AG04450 (cell line): ENCODE results near the gene CDK17. TPM values are rescaled to one million over a fixed set of nuclear protein-coding genes. Genes with fewer than 3 reads are reported as not detected.
A peak's percentile ranks its signal among the peaks of the same experiment; 100 is the strongest.
"Not testable (repeated sequence)": the region's sequence is repeated elsewhere in the genome, so short reads cannot be mapped to it uniquely, and the experiment has no call there.

Experiments
- CTCF ChIA-PET: fragments of 300-600, 350-600 bp; formaldehyde crosslinking; extraction: SDS; loops from one replicate; lab custom pipeline; 2022; ENCODE audit warnings: antibody characterized with exemption, inconsistent platforms; lab: Charles Lee
- POLR2A ChIA-PET: fragments of 350-600 bp; formaldehyde crosslinking; extraction: SDS; loops from one replicate; lab custom pipeline; 2021; ENCODE audit warnings: antibody characterized with exemption, inconsistent platforms; lab: Yijun Ruan, JAX
- DNase-seq: peaks from one replicate; pipeline ENCODE4 v3.0.0-alpha.2; 2011; ENCODE audit warnings: low read depth, low spot score
- H3K27ac ChIP-seq: one replicate; pipeline ENCODE4 v1.5.1; 2012; ENCODE audit warnings: low read depth, low read length, control low read depth
- H3K27me3 ChIP-seq: one replicate; pipeline ENCODE4 v1.6.0; 2012; ENCODE audit warnings: low read length; ENCODE audit not compliant: control insufficient read depth, insufficient read depth
- H3K4me3 ChIP-seq: 2 replicates; pipeline ENCODE4 v1.5.1; 2011; ENCODE audit warnings: mild to moderate bottlenecking, low read depth, low read length, control low read depth
- H3K9me3 ChIP-seq: 2 replicates; pipeline ENCODE4 v1.5.1; 2012; ENCODE audit warnings: low read length; ENCODE audit not compliant: control insufficient read depth, insufficient read depth
- polyA plus RNA-seq: library from polyadenylated mRNA; depleted of rRNA; stranded (reverse); fragments of >200 nt; gene quantifications from 2 replicates; pipeline ENCODE4 v1.2.3, GENCODE V29; 2011
- TF ChIP-seq, protein P1 (sequence below): IDR thresholded peaks from 2 replicates; pipeline ENCODE4 v1.5.1; 2011; ENCODE audit warnings: low read depth, low read length, control low read depth, inconsistent platforms

Gene CDK17
- polyA plus RNA-seq, 1 experiment = 67.8 TPM

DNA sequence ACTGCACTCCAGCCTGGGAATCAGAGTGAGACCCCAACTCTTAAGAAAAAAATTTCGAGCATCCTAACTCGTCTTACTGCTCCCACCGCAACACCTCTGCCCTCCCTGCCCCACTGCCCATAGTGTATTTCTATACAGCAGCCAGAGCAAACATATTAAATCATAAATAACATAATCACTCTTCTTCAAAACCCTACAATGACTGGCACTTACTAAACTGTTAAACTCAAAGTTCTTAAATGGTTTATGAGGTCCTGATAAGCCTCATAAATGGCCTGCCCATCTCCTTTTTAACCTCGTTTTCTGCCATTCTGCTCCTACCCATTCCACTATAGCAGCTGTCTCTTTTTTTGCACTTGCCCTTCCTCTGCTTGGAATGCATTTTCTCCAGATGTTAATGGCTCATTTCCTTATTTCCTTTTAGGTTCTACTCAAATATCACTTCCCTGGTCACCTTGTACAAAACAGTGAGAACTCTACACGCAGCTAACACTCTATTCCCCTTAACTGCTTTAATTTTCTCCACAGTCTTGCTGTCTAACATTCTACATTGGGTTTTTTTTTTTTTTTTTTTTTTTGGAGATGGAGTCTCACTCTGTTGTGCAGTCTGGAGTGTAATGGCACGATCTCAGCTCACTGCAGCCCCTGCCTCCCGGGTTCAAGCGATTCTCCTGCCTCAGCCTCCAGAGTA is 45.2 kb downstream of the CDK17 start:
- Histone ChIP-seq H3K4me3 (no peak overlapping the region), H3K27me3 (no peaks in the 10 kb centered on the region), H3K9me3 (no peaks in the 10 kb centered on the region), H3K27ac (peak overlapping the region; percentile 22)
- TF ChIP-seq, protein P1, sequence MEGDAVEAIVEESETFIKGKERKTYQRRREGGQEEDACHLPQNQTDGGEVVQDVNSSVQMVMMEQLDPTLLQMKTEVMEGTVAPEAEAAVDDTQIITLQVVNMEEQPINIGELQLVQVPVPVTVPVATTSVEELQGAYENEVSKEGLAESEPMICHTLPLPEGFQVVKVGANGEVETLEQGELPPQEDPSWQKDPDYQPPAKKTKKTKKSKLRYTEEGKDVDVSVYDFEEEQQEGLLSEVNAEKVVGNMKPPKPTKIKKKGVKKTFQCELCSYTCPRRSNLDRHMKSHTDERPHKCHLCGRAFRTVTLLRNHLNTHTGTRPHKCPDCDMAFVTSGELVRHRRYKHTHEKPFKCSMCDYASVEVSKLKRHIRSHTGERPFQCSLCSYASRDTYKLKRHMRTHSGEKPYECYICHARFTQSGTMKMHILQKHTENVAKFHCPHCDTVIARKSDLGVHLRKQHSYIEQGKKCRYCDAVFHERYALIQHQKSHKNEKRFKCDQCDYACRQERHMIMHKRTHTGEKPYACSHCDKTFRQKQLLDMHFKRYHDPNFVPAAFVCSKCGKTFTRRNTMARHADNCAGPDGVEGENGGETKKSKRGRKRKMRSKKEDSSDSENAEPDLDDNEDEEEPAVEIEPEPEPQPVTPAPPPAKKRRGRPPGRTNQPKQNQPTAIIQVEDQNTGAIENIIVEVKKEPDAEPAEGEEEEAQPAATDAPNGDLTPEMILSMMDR = no peak
- ChIA-PET CTCF (no interaction called here), POLR2A (no interaction called here)
- no peak for DNase-seq

DNA sequence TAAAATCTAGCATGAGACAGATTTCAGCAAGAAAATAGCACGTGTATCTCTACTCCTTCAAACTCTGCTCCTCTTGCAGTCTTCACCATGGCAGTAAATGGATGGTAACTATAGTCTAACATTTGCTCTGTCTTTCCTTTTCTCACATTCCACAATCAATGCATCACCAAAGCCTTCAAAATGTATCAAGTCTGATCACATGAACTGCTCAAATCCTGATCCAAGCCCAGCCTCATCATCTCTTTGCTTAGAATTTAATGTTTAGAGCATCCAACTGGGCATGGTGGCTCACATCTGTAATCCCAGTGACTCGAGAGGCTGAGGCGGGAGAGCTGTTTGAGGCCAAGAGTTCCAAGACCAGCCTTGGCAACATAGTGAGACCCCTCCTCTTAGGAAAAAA is 45.9 kb downstream of the CDK17 start:
- CTCF ChIA-PET = no interaction called here
- peak; percentile 3 for DNase-seq
- POLR2A ChIA-PET = no interaction called here

DNA sequence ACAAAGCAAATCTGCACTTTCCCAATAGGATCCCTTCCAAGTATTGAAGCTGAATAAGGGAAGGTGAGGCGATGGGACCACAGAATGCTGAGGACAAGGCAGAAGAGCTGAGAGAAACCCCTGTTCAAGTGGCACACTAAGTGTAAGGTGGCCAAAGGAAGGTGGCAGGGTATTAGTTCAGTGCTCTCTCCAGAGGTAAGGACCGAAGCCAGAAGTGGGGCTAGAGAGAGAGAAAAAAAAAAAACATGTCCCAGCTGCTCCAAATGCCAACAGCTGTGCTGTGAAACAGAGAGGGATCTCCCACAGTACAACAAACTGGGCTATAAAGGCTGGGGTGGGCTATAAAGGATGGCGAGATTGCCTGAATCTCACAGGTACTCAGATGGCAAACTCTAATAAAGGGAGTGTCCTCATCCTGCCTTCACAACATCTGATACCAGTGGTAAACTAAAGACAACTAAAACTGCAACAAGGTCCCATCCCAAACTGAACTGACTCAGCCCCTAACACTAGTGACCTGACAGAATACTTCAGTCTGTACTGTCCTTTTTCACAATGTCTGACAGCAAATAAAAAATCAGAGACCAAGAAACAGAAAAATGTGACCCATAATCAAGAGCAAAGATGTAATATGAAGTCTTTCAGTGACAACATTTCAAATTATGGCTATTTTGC is 47.9 kb downstream of the CDK17 start:
- H3K4me3 ChIP-seq = no peak overlapping the region
- DNase-seq = no peak
- H3K27me3 ChIP-seq = no peaks in the 10 kb centered on the region
- H3K9me3 ChIP-seq = no peaks in the 10 kb centered on the region
- TF ChIP-seq, protein P1 = no peak
- ChIA-PET CTCF (no interaction called here), POLR2A (no interaction called here)
- H3K27ac ChIP-seq = no peak overlapping the region

More for the DNA sequence above, 45.9 kb downstream of the CDK17 start:
- Histone ChIP-seq H3K27ac (peak overlapping the region; percentile 22), H3K9me3 (no peaks in the 10 kb centered on the region), H3K4me3 (no peak overlapping the region), H3K27me3 (no peaks in the 10 kb centered on the region)
- TF ChIP-seq, protein P1 = no peak

DNA sequence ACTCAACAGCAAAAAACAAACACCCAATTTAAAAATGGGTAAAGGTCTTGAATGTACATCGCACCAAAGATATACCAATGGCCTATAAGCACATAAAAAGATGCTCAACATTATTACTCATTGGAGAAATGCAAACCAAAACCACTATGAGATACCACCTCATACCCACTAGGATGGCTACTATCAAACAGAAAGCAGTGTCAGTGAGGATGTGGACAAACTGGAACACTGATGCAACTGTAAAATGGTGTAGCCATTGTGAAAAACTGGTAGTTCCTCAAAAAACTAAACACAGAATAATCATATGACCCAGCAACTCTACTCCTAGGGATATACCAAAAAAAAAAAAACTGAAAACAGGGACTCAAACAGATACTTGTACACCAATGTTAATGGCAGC is 49.3 kb downstream of the CDK17 start:
- ChIA-PET POLR2A (no interaction called here), CTCF (no interaction called here)
- H3K4me3 ChIP-seq = no peak overlapping the region
- H3K27ac ChIP-seq = no peak overlapping the region
- TF ChIP-seq, protein P1 = no peak
- no peaks in the 10 kb centered on the region; the same call in 1 of the 2 replicates for H3K9me3 ChIP-seq
- no peaks in the 10 kb centered on the region for H3K27me3 ChIP-seq
- DNase-seq = no peak

DNA sequence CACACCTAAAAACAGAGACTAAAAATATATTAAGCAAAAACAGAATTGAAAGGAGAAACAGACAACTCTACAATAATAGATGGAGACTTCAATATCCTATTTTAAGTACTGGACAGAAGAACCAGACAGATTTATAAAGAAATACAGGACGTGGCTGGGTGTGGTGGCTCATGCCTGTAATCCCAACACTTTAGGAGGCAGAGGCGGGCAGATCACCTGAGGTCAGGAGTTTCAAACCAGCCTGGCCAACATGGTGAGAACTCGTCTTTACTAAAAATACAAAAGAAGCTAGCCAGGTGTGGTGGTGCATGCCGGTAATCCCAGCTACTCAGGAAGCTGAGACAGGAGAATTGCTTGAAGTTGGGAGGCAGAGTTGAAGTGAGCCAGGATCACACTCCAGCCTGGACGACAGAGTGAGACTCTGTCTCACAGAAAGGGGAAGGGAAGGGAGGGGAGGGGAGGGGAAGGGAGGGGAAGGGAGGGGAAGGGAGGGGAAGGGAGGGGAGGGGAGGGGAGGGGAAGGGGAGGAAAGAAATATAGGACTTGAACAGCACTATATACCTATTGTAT is 53.0 kb downstream of the CDK17 start:
- ChIA-PET POLR2A (interaction anchor here (0.6 kb wide), 2 partner anchors 13 to 639 kb away, joined by 3 read pairs; no protein-coding TSS in a partner anchor), CTCF (interaction anchor here (1.1 kb wide), 1 partner anchor 54 kb away, joined by 4 read pairs; the partner anchor contains the start of gene CDK17)
- H3K4me3 ChIP-seq = no peak overlapping the region
- peaks cover 3% of the 10 kb centered on the region for H3K9me3 ChIP-seq
- H3K27me3 ChIP-seq = no peaks in the 10 kb centered on the region
- H3K27ac ChIP-seq = no peak overlapping the region
- TF ChIP-seq, protein P1 = no peak
- no peak for DNase-seq

DNA sequence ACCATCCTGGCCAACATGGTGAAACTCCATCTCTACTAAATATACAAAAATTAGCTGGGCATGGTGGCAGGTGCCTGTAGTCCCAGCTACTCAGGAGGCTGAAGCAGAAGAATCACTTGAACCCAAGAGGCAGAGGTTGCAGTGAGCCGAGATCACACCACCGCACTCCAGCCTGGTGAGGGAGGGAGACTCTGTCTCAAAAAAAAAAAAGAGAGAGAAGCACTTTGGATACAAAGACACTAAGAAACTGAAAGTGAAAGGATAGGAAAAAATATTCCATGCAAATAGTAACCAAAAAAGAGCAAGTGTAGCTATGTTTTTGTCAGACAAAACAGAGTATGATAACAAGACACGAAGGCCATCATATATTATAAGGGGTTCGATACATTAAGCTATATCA is 53.5 kb downstream of the CDK17 start:
- H3K4me3 ChIP-seq, CTCF ChIA-PET, H3K27ac ChIP-seq, DNase-seq, H3K9me3 ChIP-seq, H3K27me3 ChIP-seq, POLR2A ChIA-PET: not testable (repeated sequence)
